ENCODE measurements around the gene GABRB1.

DNA sequence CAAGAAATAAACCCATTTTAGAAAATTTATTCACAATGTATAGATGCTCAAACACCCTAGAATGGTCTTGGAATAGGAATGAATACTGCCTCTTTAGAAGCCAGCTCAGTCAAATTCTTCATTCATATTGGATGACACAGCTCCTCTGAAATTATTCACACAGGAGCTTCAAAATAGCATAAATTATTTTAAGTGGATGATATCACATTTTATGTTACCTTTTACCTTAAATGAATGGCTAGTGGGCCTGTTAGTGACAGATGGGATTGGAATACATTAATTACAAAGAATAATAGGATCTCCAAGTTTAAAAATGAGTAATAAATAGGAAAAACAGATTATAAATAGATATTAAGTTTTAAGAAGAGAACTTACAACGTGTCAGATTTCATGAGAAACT lies 184.4 kb downstream of the GABRB1 start:
- TF ChIP-seq, protein P1, sequence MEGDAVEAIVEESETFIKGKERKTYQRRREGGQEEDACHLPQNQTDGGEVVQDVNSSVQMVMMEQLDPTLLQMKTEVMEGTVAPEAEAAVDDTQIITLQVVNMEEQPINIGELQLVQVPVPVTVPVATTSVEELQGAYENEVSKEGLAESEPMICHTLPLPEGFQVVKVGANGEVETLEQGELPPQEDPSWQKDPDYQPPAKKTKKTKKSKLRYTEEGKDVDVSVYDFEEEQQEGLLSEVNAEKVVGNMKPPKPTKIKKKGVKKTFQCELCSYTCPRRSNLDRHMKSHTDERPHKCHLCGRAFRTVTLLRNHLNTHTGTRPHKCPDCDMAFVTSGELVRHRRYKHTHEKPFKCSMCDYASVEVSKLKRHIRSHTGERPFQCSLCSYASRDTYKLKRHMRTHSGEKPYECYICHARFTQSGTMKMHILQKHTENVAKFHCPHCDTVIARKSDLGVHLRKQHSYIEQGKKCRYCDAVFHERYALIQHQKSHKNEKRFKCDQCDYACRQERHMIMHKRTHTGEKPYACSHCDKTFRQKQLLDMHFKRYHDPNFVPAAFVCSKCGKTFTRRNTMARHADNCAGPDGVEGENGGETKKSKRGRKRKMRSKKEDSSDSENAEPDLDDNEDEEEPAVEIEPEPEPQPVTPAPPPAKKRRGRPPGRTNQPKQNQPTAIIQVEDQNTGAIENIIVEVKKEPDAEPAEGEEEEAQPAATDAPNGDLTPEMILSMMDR (IDR thresholded peaks at IDR 0.05) = no peak
- TF ChIP-seq POLR2A (IDR thresholded peaks at IDR 0.05) = no peak

Data from right lobe of liver (tissue), 4 donors.